Suprapubic skin (tissue), 3 donors: ENCODE measurements around the gene RARS2.

ENCODE experiments used
- EP300 ChIP-seq: sonication (generic); formaldehyde crosslinking; IDR thresholded peaks from one replicate; pipeline ENCODE4 v1.6.1; 2017; ENCODE audit warnings: antibody characterized with exemption
- POLR2A ChIP-seq, 2 donors: fragments of 450-650 bp; IDR thresholded peaks; one replicate each; pipeline ENCODE4 v1.6.1; 2017; ENCODE audit warnings: antibody characterized with exemption in 2 of 2, mild to moderate bottlenecking in 2 of 2, moderate library complexity in 2 of 2
- TF ChIP-seq, protein P1 (sequence below), 2 donors: fragments of 200-600 bp in 1 of 2; fragments of 450-650 bp in 1 of 2; sonication (generic) in 1 of 2; IDR thresholded peaks; one replicate each; pipeline ENCODE4 v1.5.1; 2016 to 2019; ENCODE audit warnings: antibody characterized with exemption in 2 of 2, mild to moderate bottlenecking in 1 of 2, moderate library complexity in 1 of 2

DNA sequence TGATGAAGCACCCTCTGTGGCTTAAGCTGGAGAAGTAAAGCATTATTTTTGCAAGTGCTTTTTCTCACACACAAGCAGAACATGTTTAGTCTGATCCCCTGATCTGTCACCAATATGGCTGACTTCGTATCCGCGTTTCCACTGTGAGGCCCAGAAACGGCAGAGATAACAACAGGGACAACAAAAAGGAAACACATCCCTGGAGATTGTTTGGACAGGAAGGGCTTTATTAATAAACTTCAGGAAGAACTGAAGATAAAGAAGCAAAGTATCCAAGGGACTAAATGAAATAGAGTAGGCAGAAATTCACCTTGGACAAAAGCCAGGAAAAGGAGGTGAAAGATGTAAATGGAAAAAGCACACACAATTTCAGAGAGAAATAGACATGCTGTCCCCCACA is 49.2 kb downstream of the RARS2 start:
- no peak for TF ChIP-seq POLR2A (IDR thresholded peaks at IDR 0.05)
- TF ChIP-seq, protein P1, sequence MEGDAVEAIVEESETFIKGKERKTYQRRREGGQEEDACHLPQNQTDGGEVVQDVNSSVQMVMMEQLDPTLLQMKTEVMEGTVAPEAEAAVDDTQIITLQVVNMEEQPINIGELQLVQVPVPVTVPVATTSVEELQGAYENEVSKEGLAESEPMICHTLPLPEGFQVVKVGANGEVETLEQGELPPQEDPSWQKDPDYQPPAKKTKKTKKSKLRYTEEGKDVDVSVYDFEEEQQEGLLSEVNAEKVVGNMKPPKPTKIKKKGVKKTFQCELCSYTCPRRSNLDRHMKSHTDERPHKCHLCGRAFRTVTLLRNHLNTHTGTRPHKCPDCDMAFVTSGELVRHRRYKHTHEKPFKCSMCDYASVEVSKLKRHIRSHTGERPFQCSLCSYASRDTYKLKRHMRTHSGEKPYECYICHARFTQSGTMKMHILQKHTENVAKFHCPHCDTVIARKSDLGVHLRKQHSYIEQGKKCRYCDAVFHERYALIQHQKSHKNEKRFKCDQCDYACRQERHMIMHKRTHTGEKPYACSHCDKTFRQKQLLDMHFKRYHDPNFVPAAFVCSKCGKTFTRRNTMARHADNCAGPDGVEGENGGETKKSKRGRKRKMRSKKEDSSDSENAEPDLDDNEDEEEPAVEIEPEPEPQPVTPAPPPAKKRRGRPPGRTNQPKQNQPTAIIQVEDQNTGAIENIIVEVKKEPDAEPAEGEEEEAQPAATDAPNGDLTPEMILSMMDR (IDR thresholded peaks at IDR 0.05), result no peak
- TF ChIP-seq EP300, result no peak
